ENCODE data around the gene RYR2.

The RYR2 gene

DNA sequence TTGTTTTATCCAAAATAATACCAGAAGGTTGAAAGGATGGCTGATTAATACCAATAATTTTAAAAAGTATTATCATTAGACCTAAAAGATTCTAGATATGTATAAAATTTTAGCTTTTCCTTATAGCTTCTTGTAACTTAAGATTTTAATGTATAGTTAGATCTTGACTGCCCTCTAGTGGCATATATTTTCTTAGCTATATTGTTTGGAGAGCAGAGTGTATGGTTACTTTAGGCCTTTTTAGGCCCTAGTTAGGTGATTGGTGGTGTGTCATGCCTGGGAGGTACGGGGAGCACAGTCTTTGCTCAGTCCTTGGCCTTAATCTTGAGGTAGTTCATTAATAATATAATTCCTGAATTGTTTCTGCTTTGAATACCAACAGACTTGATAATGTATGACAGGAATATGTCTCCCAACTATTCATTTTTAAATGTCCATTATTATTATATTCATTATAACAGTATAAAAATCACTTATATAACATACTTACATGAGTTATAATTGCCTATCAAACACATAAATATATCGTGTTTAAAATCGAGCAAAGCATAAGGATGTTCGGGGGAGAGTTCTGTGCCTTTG, 520.3 kb downstream of the RYR2 start:
- peak; percentile 70 for DNase-seq (ENCODE audit: low read depth, low spot score)
- in situ Hi-C loops (cut with HindIII; ENCODE audit: low sequenced_read_pairs) = no loop called here
- TF ChIP-seq, protein P1, sequence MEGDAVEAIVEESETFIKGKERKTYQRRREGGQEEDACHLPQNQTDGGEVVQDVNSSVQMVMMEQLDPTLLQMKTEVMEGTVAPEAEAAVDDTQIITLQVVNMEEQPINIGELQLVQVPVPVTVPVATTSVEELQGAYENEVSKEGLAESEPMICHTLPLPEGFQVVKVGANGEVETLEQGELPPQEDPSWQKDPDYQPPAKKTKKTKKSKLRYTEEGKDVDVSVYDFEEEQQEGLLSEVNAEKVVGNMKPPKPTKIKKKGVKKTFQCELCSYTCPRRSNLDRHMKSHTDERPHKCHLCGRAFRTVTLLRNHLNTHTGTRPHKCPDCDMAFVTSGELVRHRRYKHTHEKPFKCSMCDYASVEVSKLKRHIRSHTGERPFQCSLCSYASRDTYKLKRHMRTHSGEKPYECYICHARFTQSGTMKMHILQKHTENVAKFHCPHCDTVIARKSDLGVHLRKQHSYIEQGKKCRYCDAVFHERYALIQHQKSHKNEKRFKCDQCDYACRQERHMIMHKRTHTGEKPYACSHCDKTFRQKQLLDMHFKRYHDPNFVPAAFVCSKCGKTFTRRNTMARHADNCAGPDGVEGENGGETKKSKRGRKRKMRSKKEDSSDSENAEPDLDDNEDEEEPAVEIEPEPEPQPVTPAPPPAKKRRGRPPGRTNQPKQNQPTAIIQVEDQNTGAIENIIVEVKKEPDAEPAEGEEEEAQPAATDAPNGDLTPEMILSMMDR (IDR thresholded peaks at IDR 0.05; ENCODE audit: low read depth, low read length) = peak; percentile 42
- no peak overlapping the region for H3K4me3 ChIP-seq (ENCODE audit: low read depth, low read length)

DNA sequence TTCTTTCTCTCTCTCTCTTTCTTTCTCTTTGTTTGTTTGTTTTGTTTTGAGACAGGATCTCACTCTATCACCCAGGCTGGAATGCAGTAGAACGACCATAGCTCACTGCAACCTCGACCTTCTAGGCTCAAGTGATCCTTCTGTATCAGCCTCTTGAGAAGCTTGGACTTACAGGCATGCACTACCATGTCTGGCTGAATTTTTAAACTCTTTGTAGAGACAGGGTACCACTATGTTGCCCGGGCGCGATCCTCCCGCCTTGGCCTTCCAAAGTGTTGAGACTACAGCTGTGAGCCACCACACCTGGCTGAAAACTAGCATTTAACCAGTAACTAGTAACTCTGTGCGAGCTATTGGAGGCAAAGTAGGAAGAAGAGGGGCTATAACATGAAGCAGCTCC, 523.3 kb downstream of the RYR2 start:
- no peak for DNase-seq (ENCODE audit: low read depth, low spot score)
- in situ Hi-C loops (cut with HindIII; ENCODE audit: low sequenced_read_pairs) = no loop called here
- TF ChIP-seq, protein P1 (IDR thresholded peaks at IDR 0.05; ENCODE audit: low read depth, low read length) = no peak
- H3K4me3 ChIP-seq (ENCODE audit: low read depth, low read length) = no peak overlapping the region

DNA sequence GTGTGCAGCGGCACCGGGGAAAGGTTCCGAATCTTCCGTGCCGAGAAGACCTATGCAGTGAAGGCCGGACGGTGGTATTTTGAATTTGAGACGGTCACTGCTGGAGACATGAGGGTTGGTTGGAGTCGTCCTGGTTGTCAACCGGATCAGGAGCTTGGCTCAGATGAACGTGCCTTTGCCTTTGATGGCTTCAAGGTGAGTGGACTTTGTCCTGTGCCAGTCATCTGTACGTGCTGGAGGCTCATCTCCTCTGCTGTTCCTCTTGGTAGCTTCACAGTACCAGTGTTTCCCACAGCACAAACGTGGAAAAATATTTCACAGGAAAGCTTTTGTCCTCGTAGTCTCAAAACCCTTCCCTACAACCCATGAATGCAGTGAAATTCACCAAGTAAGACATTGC, 524.6 kb downstream of the RYR2 start:
- DNase-seq (ENCODE audit: low read depth, low spot score) = no peak
- in situ Hi-C loops (cut with HindIII; ENCODE audit: low sequenced_read_pairs) = no loop called here
- H3K4me3 ChIP-seq (ENCODE audit: low read depth, low read length) = no peak overlapping the region
- TF ChIP-seq, protein P1 (IDR thresholded peaks at IDR 0.05; ENCODE audit: low read depth, low read length) = no peak

DNA sequence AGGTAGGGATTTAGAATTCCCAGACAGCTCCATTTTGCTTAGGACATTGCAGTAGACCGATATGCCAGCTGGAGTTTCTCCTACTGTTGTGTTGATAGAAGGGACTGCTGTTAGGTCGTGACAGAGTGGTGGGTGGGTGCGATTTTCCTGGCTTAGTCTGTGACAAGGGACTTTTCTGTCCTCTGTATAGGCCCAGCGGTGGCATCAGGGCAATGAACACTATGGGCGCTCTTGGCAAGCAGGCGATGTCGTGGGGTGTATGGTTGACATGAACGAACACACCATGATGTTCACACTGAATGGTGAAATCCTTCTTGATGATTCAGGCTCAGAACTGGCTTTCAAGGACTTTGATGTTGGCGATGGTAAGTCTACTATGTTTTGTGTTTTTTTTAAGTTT, 527.0 kb downstream of the RYR2 start:
- in situ Hi-C loops (cut with HindIII; ENCODE audit: low sequenced_read_pairs) = no loop called here
- no peak overlapping the region for H3K4me3 ChIP-seq (ENCODE audit: low read depth, low read length)
- no peak for DNase-seq (ENCODE audit: low read depth, low spot score)
- TF ChIP-seq, protein P1 (IDR thresholded peaks at IDR 0.05; ENCODE audit: low read depth, low read length) = no peak

DNA sequence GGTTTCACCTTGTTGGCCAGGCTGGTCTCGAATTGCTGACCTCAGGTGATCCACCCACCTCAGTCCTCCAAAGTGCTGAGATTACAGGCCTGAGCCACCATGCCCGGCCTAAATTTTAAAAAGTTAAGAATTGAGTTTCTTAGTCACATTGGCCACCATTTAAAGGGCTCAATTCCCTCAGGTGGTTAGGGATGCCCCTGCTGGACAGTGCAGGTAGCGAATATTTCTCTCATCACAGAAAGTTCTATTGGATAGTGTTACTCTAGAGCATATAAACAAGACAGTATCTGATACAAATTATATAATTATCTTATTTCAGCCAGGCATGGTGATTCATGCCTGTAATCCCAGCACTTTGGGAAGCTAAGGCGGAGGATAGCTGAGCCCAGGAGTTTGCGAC, 528.5 kb downstream of the RYR2 start:
- no peak overlapping the region for H3K4me3 ChIP-seq (ENCODE audit: low read depth, low read length)
- TF ChIP-seq, protein P1 (IDR thresholded peaks at IDR 0.05; ENCODE audit: low read depth, low read length) = no peak
- DNase-seq (ENCODE audit: low read depth, low spot score) = no peak
- in situ Hi-C loops (cut with HindIII; ENCODE audit: low sequenced_read_pairs) = no loop called here

DNA sequence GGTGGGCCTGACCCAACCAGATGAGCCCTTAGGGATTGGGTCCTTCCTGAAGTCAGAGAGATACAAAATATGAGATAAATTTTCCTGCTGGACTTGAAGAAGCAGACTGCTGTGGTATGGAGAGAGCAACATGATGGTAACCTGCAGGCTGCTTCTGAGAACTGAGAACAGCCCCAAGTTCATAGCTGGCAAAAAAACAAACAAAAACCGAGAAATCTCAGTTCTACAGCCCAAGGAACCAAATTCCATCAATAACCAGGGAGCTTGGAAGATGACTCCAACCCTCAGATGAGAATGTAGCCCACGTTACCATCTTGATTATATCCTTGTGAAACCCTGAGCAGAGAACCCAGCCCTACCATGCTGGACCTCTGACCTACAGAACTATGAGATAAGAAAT, 532.6 kb downstream of the RYR2 start:
- TF ChIP-seq, protein P1 (IDR thresholded peaks at IDR 0.05; ENCODE audit: low read depth, low read length) = no peak
- in situ Hi-C loops (cut with HindIII; ENCODE audit: low sequenced_read_pairs) = no loop called here

DNA sequence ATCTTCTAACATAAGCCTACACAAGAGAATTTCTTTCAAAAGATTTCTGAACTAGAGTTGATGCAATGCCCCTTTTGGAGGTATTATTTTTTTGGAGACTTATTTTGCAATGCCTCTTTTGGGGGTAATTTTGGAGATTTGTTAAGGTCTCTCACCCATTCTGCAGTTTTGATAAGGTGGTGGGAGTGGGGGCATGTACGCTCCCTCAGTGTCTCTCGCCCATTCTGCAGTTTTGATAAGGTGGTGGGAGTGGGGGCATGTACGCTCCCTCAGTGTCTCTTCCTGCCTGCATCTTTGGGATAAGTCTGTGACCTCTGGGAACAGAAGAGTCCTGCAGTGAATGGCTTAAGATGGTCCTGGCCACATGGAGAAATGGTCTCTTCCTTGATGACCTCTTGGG, 536.6 kb downstream of the RYR2 start:
- TF ChIP-seq, protein P1 (IDR thresholded peaks at IDR 0.05; ENCODE audit: low read depth, low read length) = no peak
- H3K4me3 ChIP-seq (ENCODE audit: low read depth, low read length) = no peak overlapping the region
- in situ Hi-C loops (cut with HindIII; ENCODE audit: low sequenced_read_pairs) = no loop called here
- DNase-seq (ENCODE audit: low read depth, low spot score) = no peak

More for the DNA sequence above, 532.6 kb downstream of the RYR2 start:
- H3K4me3 ChIP-seq (ENCODE audit: low read depth, low read length) = no peak overlapping the region
- DNase-seq (ENCODE audit: low read depth, low spot score) = no peak

All from astrocyte of the spinal cord (primary cell).